ENCODE data around the gene ZNF774. TPM values are rescaled to one million over a fixed set of nuclear protein-coding genes. Genes with fewer than 3 reads are reported as not detected.

The ZNF774 gene
- total and polyA plus RNA-seq, 10 of the 15 experiments (the other 5 are each of a cell fraction or from before 2014, with no cell fraction given), result 0.35 to 2.5 (median 1.7) TPM

DNA sequence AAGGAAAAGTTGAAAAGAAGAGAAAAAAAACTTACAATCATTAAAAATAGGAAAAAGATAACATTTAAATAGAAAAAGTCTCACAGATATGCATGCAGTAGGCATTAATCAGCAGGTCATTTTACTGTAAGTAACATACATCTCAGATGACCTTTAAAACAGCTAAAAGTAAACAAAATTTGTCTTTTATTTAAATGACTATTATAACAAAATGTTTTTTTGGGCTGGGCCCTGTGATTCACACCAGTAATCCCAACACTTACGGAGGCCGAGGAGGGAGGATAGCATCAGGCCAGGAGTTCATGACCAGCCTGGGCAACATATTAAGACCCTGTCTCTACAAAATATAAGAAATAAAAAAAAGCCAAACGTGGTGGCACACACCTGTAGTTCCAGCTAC, 50.7 kb downstream of the ZNF774 start (continued):
- TF ChIP-seq, protein P1, sequence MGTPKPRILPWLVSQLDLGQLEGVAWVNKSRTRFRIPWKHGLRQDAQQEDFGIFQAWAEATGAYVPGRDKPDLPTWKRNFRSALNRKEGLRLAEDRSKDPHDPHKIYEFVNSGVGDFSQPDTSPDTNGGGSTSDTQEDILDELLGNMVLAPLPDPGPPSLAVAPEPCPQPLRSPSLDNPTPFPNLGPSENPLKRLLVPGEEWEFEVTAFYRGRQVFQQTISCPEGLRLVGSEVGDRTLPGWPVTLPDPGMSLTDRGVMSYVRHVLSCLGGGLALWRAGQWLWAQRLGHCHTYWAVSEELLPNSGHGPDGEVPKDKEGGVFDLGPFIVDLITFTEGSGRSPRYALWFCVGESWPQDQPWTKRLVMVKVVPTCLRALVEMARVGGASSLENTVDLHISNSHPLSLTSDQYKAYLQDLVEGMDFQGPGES (IDR thresholded peaks at IDR 0.05), result no peak
- TF ChIP-seq ZBED1 (IDR thresholded peaks at IDR 0.05; ENCODE audit: borderline replicate concordance), result no peak

DNA sequence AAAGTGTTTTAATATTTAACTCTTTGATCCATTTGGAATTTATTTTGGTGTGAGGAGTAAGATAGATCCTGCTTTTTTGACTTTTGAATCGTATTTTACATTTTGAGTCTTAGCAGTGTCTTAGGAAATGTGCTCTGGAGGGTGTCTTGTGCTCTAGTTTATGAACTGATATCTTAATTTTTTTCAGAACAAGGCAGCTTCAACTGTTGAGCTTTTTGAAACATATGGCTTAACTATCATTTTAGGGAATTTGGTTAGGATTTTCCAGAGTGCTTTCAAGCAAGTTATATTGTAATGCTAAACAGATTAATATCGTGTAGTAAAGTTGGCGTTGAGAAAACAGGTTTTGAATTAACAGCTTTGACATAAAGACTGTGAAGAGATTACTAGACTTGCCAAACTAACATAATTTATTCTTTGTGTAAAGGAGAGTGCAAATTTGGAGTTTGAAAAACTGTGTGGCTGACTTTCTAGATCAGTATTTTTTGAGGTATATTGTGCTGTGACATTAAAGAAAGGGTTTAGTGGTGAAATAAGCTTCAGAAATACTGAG, 53.0 kb downstream of the ZNF774 start:
- TF ChIP-seq NR2C1 (IDR thresholded peaks at IDR 0.05) (no peak), KDM1A (IDR thresholded peaks at IDR 0.05; ENCODE audit: borderline replicate concordance) (no peak), CBFB (IDR thresholded peaks at IDR 0.05; ENCODE audit: low read depth) (no peak), FOXK2 (IDR thresholded peaks at IDR 0.05) (no peak), NR2C2 (IDR thresholded peaks at IDR 0.05; ENCODE audit: borderline replicate concordance, control insufficient read depth, insufficient read length, low read depth) (no peak)
- TF ChIP-seq, protein P2, sequence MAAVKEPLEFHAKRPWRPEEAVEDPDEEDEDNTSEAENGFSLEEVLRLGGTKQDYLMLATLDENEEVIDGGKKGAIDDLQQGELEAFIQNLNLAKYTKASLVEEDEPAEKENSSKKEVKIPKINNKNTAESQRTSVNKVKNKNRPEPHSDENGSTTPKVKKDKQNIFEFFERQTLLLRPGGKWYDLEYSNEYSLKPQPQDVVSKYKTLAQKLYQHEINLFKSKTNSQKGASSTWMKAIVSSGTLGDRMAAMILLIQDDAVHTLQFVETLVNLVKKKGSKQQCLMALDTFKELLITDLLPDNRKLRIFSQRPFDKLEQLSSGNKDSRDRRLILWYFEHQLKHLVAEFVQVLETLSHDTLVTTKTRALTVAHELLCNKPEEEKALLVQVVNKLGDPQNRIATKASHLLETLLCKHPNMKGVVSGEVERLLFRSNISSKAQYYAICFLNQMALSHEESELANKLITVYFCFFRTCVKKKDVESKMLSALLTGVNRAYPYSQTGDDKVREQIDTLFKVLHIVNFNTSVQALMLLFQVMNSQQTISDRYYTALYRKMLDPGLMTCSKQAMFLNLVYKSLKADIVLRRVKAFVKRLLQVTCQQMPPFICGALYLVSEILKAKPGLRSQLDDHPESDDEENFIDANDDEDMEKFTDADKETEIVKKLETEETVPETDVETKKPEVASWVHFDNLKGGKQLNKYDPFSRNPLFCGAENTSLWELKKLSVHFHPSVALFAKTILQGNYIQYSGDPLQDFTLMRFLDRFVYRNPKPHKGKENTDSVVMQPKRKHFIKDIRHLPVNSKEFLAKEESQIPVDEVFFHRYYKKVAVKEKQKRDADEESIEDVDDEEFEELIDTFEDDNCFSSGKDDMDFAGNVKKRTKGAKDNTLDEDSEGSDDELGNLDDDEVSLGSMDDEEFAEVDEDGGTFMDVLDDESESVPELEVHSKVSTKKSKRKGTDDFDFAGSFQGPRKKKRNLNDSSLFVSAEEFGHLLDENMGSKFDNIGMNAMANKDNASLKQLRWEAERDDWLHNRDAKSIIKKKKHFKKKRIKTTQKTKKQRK (IDR thresholded peaks at IDR 0.05; ENCODE audit: low read depth, low read length), result no peak
- ATAC-seq, result no peak
- 98% methylated on average over 3 of the region's 3 CpGs for WGBS (ENCODE audit: insufficient coverage, insufficient replicate concordance, low lambda C conversion rate, missing lambda C conversion rate)
- Histone ChIP-seq H3K4me2 (ENCODE audit: control insufficient read depth, insufficient read depth) (no peak overlapping the region), H3K27ac (ENCODE audit: control insufficient read depth, insufficient read depth) (no peak overlapping the region), H3K4me3 (no peak overlapping the region), H2AFZ (ENCODE audit: control insufficient read depth, low read depth, low read length) (no peak overlapping the region), H3K27me3 (replicated peaks in 1 of 2; ENCODE audit: control insufficient read depth in 2 of 2, insufficient read depth in 2 of 2, low read length in 1 of 2) (no peaks in the 10 kb centered on the region), H3K9me3 (replicated peaks; ENCODE audit: control insufficient read depth, insufficient read depth, low read length) (peaks cover 2% of the 10 kb centered on the region; the same call in 1 of the 3 replicates), H3K36me3 (ENCODE audit: control insufficient read depth in 2 of 2, insufficient read depth in 2 of 2, low read length in 1 of 2) (peaks cover 0 to 2% of the 10 kb centered on the region in 2 experiments; a peak in 1 of 4 replicates), H3K4me1 (ENCODE audit: control insufficient read depth, insufficient read depth, low read length) (peaks cover 13% of the 10 kb centered on the region; the same call in 1 of the 2 replicates), H3K79me2 (ENCODE audit: control insufficient read depth, insufficient read depth, low read length) (peaks cover 83% of the 10 kb centered on the region), H4K20me1 (ENCODE audit: control insufficient read depth, insufficient read depth) (no peaks in the 10 kb centered on the region), H3K9ac (ENCODE audit: control insufficient read depth, insufficient read depth, low read length) (no peak overlapping the region)
- SMC1A ChIA-PET (ENCODE audit: uncharacterized antibody, unreplicated experiment), result interaction anchor here (0.9 to 1.7 kb wide), 4 partner anchors 8 to 78 kb away, joined by 3 to 5 read pairs (median 4); no protein-coding TSS in a partner anchor
- RAD21 ChIA-PET (ENCODE audit: unreplicated experiment), result interaction anchor here (0.8 to 2.9 kb wide), 3 partner anchors 17 to 112 kb away, joined by 3 to 10 read pairs (median 4); partner anchors contain the start of gene IQGAP1
- FAIRE-seq, result no peak
- in situ Hi-C loops (cut with MboI) (no loop called here), intact Hi-C loops (cut with micrococcal nuclease; ENCODE audit: unreplicated experiment) (no loop called here)
- POLR2A ChIA-PET, result interaction anchor here (0.6 to 1.6 kb wide), 2 partner anchors 17 to 587 kb away, joined by 4 to 7 read pairs; partner anchors contain the start of gene IQGAP1
- CTCF ChIA-PET, result interaction anchor here (1.1 to 1.3 kb wide), 2 partner anchors 13 to 46 kb away, joined by 3 read pairs; no protein-coding TSS in a partner anchor
- DNase-seq (ENCODE audit: low read depth, low spot score), result no peak
- no TSS peak for BruUV-seq (replicated peaks)
